ENCODE measurements around the gene CCL17.

CCL17 gene

DNA sequence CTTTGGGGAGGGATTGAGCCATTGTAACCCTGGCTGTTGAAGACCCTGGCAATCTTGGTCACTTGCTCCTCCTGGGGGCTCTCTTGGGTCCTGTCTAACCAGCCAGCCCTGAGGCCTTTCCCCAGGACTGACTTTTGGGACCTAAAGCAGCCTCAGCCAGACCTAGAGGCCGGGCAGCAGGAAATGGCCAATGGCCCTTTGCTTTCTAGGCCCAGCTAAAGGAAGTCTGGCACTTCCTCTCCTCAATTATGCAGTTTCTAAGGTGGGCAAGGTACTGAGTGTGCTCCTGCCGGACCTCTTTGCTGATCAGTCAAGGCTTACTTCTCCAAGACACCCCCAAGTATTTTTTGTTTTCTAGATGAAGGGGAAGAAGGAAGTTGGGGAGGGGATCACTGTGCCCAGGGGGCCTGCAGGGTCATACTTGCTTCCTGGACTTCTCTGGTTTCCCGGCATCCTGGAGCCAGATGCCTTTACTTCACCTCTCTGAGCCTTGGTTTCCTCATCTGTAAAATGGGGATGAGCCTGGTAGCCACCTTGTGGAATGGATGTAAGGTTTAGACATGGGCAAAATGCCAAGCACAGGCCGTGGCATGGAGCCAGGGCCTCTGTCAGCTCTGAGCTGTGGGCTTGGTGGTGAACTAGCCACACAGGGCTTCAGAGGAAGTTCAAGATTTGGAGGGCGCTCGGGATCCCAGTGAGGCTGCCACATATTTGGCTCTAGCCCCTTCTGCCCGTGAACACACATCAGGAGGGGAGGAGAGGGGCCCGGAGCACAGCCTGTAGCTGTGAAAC is 23.7 kb upstream of the CCL17 start:
- peaks cover 30% of the 10 kb centered on the region for H3K4me1 ChIP-seq (ENCODE audit: insufficient read depth, low read length)
- H3K9ac ChIP-seq (ENCODE audit: low read length), result no peak overlapping the region
- H3K27me3 ChIP-seq (ENCODE audit: control insufficient read depth in 1 of 2, insufficient read depth in 2 of 2, low read length in 2 of 2), result no peaks in the 10 kb centered on the region
- no peaks in the 10 kb centered on the region for H3K9me3 ChIP-seq (ENCODE audit: low read length)
- H3K4me3 ChIP-seq (ENCODE audit: low read depth in 1 of 2, low read length in 2 of 2), result no peak overlapping the region
- peaks cover 6% of the 10 kb centered on the region for H3K36me3 ChIP-seq (ENCODE audit: insufficient read depth, low read length)
- H3K27ac ChIP-seq (ENCODE audit: low read depth, low read length), result no peak overlapping the region

DNA sequence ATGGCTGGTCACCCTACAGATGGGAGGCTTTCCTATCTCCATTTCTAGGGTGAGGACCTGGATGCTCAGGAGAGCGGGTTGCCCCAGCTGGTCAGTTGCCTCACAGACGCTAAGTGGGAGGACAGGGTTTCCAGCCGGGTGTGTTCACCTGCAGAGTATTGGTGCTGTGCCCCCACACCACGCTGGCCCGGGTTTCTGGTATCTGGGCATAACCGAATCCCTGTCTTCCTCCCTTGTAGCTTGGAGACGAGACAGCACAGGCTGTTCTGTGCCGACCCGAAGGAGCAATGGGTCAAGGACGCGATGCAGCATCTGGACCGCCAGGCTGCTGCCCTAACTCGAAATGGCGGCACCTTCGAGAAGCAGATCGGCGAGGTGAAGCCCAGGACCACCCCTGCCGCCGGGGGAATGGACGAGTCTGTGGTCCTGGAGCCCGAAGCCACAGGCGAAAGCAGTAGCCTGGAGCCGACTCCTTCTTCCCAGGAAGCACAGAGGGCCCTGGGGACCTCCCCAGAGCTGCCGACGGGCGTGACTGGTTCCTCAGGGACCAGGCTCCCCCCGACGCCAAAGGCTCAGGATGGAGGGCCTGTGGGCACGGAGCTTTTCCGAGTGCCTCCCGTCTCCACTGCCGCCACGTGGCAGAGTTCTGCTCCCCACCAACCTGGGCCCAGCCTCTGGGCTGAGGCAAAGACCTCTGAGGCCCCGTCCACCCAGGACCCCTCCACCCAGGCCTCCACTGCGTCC is 22.6 kb upstream of the CCL17 start:
- H3K9me3 ChIP-seq (ENCODE audit: low read length), result no peaks in the 10 kb centered on the region
- H3K4me1 ChIP-seq (ENCODE audit: insufficient read depth, low read length), result peaks cover 36% of the 10 kb centered on the region
- no peak overlapping the region for H3K27ac ChIP-seq (ENCODE audit: low read depth, low read length)

DNA sequence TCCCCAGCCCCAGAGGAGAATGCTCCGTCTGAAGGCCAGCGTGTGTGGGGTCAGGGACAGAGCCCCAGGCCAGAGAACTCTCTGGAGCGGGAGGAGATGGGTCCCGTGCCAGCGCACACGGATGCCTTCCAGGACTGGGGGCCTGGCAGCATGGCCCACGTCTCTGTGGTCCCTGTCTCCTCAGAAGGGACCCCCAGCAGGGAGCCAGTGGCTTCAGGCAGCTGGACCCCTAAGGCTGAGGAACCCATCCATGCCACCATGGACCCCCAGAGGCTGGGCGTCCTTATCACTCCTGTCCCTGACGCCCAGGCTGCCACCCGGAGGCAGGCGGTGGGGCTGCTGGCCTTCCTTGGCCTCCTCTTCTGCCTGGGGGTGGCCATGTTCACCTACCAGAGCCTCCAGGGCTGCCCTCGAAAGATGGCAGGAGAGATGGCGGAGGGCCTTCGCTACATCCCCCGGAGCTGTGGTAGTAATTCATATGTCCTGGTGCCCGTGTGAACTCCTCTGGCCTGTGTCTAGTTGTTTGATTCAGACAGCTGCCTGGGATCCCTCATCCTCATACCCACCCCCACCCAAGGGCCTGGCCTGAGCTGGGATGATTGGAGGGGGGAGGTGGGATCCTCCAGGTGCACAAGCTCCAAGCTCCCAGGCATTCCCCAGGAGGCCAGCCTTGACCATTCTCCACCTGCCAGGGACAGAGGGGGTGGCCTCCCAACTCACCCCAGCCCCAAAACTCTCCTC is 21.9 kb upstream of the CCL17 start:
- Histone ChIP-seq H3K9me3 (ENCODE audit: low read length) (no peaks in the 10 kb centered on the region), H3K36me3 (ENCODE audit: insufficient read depth, low read length) (peaks cover 6% of the 10 kb centered on the region), H3K27me3 (ENCODE audit: control insufficient read depth in 1 of 2, insufficient read depth in 2 of 2, low read length in 2 of 2) (no peaks in the 10 kb centered on the region), H3K4me1 (ENCODE audit: insufficient read depth, low read length) (peaks cover 31% of the 10 kb centered on the region), H3K27ac (ENCODE audit: low read depth, low read length) (no peak overlapping the region), H3K4me3 (ENCODE audit: low read depth in 1 of 2, low read length in 2 of 2) (no peak overlapping the region), H3K9ac (ENCODE audit: low read length) (no peak overlapping the region)

More for the DNA sequence above, 22.6 kb upstream of the CCL17 start:
- Histone ChIP-seq H3K9ac (ENCODE audit: low read length) (no peak overlapping the region), H3K36me3 (ENCODE audit: insufficient read depth, low read length) (peaks cover 6% of the 10 kb centered on the region), H3K27me3 (ENCODE audit: control insufficient read depth in 1 of 2, insufficient read depth in 2 of 2, low read length in 2 of 2) (no peaks in the 10 kb centered on the region), H3K4me3 (ENCODE audit: low read depth in 1 of 2, low read length in 2 of 2) (no peak overlapping the region)

DNA sequence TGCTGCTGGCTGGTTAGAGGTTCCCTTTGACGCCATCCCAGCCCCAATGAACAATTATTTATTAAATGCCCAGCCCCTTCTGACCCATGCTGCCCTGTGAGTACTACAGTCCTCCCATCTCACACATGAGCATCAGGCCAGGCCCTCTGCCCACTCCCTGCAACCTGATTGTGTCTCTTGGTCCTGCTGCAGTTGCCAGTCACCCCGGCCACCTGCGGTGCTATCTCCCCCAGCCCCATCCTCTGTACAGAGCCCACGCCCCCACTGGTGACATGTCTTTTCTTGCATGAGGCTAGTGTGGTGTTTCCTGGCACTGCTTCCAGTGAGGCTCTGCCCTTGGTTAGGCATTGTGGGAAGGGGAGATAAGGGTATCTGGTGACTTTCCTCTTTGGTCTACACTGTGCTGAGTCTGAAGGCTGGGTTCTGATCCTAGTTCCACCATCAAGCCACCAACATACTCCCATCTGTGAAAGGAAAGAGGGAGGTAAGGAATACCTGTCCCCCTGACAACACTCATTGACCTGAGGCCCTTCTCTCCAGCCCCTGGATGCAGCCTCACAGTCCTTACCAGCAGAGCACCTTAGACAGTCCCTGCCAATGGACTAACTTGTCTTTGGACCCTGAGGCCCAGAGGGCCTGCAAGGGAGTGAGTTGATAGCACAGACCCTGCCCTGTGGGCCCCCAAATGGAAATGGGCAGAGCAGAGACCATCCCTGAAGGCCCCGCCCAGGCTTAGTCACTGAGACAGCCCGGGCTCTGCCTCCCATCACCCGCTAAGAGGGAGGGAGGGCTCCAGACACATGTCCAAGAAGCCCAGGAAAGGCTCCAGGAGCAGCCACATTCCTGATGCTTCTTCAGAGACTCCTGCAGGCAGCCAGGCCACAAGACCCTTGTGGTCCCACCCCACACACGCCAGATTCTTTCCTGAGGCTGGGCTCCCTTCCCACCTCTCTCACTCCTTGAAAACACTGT is 21.0 kb upstream of the CCL17 start:
- H3K4me3 ChIP-seq (ENCODE audit: low read depth in 1 of 2, low read length in 2 of 2), result no peak overlapping the region
- H3K9ac ChIP-seq (ENCODE audit: low read length), result no peak overlapping the region
- H3K4me1 ChIP-seq (ENCODE audit: insufficient read depth, low read length), result peaks cover 30% of the 10 kb centered on the region
- no peaks in the 10 kb centered on the region for H3K27me3 ChIP-seq (ENCODE audit: control insufficient read depth in 1 of 2, insufficient read depth in 2 of 2, low read length in 2 of 2)
- no peak overlapping the region for H3K27ac ChIP-seq (ENCODE audit: low read depth, low read length)
- no peaks in the 10 kb centered on the region for H3K9me3 ChIP-seq (ENCODE audit: low read length)
- peaks cover 6% of the 10 kb centered on the region for H3K36me3 ChIP-seq (ENCODE audit: insufficient read depth, low read length)

DNA sequence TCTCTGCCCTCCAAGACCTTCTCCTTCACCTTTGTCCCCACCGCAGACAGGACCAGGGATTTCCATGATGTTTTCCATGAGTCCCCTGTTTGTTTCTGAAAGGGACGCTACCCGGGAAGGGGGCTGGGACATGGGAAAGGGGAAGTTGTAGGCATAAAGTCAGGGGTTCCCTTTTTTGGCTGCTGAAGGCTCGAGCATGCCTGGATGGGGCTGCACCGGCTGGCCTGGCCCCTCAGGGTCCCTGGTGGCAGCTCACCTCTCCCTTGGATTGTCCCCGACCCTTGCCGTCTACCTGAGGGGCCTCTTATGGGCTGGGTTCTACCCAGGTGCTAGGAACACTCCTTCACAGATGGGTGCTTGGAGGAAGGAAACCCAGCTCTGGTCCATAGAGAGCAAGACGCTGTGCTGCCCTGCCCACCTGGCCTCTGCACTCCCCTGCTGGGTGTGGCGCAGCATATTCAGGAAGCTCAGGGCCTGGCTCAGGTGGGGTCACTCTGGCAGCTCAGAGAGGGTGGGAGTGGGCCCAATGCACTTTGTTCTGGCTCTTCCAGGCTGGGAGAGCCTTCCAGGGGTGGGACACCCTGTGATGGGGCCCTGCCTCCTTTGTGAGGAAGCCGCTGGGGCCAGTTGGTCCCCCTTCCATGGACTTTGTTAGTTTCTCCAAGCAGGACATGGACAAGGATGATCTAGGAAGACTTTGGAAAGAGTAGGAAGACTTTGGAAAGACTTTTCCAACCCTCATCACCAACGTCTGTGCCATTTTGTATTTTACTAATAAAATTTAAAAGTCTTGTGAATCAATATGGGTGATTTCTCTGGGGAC is 20.1 kb upstream of the CCL17 start:
- no peak overlapping the region for H3K9ac ChIP-seq (ENCODE audit: low read length)
- H3K4me1 ChIP-seq (ENCODE audit: insufficient read depth, low read length), result peaks cover 30% of the 10 kb centered on the region
- no peak overlapping the region for H3K27ac ChIP-seq (ENCODE audit: low read depth, low read length)

DNA sequence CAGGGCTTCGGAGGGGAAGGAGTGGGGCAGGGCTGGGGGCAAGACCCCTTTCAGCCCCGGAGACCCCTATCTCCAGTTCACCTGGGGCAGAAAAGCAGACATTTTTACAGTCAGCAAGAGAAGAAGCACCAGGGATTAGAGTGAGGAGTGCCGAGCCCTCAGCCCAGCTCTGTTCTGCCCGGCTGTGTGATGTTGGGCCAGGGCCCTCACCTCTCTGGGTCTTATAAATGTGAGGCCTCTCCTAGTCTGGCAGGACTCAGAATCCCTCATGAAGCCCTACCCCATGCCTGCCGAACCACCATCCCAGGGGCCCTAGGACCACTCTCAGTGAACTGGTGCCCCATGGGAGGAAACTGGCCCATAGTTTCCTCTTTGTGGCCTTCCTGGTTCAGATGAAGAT is 19.5 kb upstream of the CCL17 start:
- peaks cover 6% of the 10 kb centered on the region for H3K36me3 ChIP-seq (ENCODE audit: insufficient read depth, low read length)
- no peak overlapping the region for H3K27ac ChIP-seq (ENCODE audit: low read depth, low read length)
- H3K9me3 ChIP-seq (ENCODE audit: low read length), result no peaks in the 10 kb centered on the region
- no peak overlapping the region for H3K4me3 ChIP-seq (ENCODE audit: low read depth in 1 of 2, low read length in 2 of 2)
- H3K27me3 ChIP-seq (ENCODE audit: control insufficient read depth in 1 of 2, insufficient read depth in 2 of 2, low read length in 2 of 2), result no peaks in the 10 kb centered on the region
- no peak overlapping the region for H3K9ac ChIP-seq (ENCODE audit: low read length)
- peaks cover 30% of the 10 kb centered on the region for H3K4me1 ChIP-seq (ENCODE audit: insufficient read depth, low read length)

More for the DNA sequence above, 20.1 kb upstream of the CCL17 start:
- H3K4me3 ChIP-seq (ENCODE audit: low read depth in 1 of 2, low read length in 2 of 2), result no peak overlapping the region
- no peaks in the 10 kb centered on the region for H3K9me3 ChIP-seq (ENCODE audit: low read length)
- H3K27me3 ChIP-seq (ENCODE audit: control insufficient read depth in 1 of 2, insufficient read depth in 2 of 2, low read length in 2 of 2), result no peaks in the 10 kb centered on the region
- peaks cover 6% of the 10 kb centered on the region for H3K36me3 ChIP-seq (ENCODE audit: insufficient read depth, low read length)

DNA sequence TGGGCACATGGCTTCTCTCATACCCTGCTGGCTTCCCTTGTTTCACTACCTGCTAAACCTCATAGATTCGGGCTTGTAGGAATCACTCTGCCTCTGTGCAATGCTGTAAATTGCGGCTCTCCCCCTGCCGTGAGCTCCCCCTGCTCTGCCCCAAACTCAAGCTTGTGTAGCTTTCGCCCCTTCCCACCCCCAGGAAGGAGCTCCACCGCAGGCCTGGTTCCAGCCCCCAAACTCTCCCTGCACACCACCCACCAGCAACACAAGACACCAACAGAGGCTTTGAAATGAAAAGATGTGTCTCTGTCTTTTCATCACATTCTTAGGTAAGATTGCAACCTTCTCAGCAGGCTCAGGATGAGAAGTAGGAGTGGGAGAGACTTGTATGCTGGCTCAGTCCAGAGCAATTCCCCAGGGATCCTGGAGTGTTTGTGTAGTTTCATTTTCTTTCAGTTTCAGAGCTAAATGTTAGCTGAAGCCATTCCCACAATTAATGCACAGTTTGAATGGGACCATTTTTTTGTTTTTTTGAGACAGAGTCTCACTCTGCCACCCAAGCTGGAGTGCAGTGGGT is 18.1 kb upstream of the CCL17 start:
- H3K4me1 ChIP-seq (ENCODE audit: insufficient read depth, low read length), result peaks cover 30% of the 10 kb centered on the region
- no peaks in the 10 kb centered on the region for H3K9me3 ChIP-seq (ENCODE audit: low read length)
- H3K27me3 ChIP-seq (ENCODE audit: control insufficient read depth in 1 of 2, insufficient read depth in 2 of 2, low read length in 2 of 2), result no peaks in the 10 kb centered on the region
- H3K27ac ChIP-seq (ENCODE audit: low read depth, low read length), result no peak overlapping the region
- no peak overlapping the region for H3K9ac ChIP-seq (ENCODE audit: low read length)
- H3K4me3 ChIP-seq (ENCODE audit: low read depth in 1 of 2, low read length in 2 of 2), result no peak overlapping the region
- peaks cover 6% of the 10 kb centered on the region for H3K36me3 ChIP-seq (ENCODE audit: insufficient read depth, low read length)

DNA sequence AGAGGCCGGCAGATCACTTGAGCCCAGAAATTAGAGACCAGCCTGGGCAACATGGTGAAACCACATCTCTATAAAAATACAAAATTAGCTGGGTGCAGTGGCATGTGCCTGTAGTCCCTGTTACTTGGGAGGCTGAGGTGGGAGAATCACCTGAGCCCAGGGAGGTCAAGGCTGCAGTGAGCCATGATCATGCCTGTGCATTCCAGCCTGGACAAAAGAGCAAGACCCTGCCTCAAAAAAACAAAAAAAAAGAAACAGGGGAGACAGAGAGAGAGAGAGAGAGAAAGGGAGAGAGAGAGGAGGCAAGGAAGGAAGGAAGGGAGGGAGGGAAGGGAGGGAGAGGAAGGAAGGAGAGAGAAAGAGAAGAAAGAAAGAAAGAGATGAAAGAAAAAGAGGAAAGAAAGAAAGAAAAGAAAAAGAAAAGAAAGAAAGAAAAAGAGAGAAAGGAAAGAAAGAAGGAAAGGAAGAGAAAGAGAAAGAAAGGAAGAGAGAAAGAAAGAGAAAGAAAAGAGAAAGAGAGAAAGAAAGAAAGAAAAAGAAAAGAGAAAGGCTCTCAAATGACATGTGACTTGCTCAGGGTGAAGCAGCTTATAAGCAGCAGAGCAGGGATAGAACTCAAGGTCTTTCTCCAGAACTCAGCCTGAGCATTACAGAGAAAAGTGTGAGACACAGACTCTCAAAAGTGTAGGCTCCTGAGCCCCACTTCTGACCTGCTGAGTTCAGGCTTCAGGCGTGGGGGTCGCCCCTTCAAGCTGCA is 16.8 kb upstream of the CCL17 start:
- Histone ChIP-seq H3K9me3 (ENCODE audit: low read length) (no peaks in the 10 kb centered on the region), H3K4me3 (ENCODE audit: low read depth in 1 of 2, low read length in 2 of 2) (no peak overlapping the region), H3K27ac (ENCODE audit: low read depth, low read length) (no peak overlapping the region), H3K36me3 (ENCODE audit: insufficient read depth, low read length) (no peaks in the 10 kb centered on the region), H3K4me1 (ENCODE audit: insufficient read depth, low read length) (peaks cover 30% of the 10 kb centered on the region), H3K9ac (ENCODE audit: low read length) (no peak overlapping the region), H3K27me3 (ENCODE audit: control insufficient read depth in 1 of 2, insufficient read depth in 2 of 2, low read length in 2 of 2) (no peaks in the 10 kb centered on the region)

DNA sequence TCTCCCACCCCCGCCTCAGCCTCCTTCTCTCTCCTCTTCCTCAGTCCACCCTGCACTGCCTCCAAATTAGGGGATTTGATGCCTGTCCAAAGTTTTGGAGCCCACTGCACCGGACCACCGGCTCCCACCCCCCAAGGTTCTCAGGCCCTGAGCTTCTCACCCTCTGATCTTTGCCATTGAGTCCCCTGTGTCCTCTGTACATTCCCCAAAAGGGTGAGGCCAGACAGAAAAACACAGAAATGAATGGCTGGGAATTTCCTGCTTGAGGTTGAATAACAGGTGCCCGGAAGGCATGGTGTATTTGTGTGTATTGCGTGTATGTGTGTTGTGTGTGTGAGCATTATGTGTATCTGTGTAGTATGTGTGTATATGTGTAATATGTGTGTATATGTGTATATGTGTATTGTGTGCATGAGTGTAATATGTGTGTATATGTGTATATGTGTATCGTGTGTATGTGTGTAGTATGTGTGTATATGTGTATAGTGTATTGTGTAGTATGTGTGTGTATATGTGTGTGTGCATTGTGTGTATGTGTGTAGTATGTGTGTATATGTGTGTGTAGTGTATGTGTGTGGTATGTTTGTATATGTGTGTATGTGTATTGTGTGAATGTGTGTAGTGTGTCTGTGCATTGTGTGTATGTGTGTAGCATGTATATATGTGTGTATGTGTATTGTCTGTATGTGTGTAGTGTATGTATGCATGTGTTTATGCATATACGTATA is 16.0 kb upstream of the CCL17 start:
- Histone ChIP-seq H3K36me3 (ENCODE audit: insufficient read depth, low read length) (no peaks in the 10 kb centered on the region), H3K27me3 (ENCODE audit: control insufficient read depth in 1 of 2, insufficient read depth in 2 of 2, low read length in 2 of 2) (no peaks in the 10 kb centered on the region), H3K9ac (ENCODE audit: low read length) (no peak overlapping the region), H3K4me1 (ENCODE audit: insufficient read depth, low read length) (peaks cover 25% of the 10 kb centered on the region), H3K9me3 (ENCODE audit: low read length) (no peaks in the 10 kb centered on the region), H3K27ac (ENCODE audit: low read depth, low read length) (no peak overlapping the region), H3K4me3 (ENCODE audit: low read depth in 1 of 2, low read length in 2 of 2) (no peak overlapping the region)

Data from muscle layer of colon (tissue), 2 donors.